Tongue (tissue), 2 donors: ENCODE results near the gene BCO2. TPM values are rescaled to one million over a fixed set of nuclear protein-coding genes. Genes with fewer than 3 reads are reported as not detected.

Experiments used
- DNase-seq: peaks from one replicate; pipeline ENCODE4 v3.0.0-alpha.2; 2015
- total RNA-seq: library from RNA; depleted of rRNA; stranded (reverse); fragments of >200 nt; gene quantifications from one replicate; pipeline ENCODE4 v1.2.3, GENCODE V29; 2014

BCO2 gene
- total RNA-seq, 1 donor from 2014 or later = 21.1 TPM

DNA sequence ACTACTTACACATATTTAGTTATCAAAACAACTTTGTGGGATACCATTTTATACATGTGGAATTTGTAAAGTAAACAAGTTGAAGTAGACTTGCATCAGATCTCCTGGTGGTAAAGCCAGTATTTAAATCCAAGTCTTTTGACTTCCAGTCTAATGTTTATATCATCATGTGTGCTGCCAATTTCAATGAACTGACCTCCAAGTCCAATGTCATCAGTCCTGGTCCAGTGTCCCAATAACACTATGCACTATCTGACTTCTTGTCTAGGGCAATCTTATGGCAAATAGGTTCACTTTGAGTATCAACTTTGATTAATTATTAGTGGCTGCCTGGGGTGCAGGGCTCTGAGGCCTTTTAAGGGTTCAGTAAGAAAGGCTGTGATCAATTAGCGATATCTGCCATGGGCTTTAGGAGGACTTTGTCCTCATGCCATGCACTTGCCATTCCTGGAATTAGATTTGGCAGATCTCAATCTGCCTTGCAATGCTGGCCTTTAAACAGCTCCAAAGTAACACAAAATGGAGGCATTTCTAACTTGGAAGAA lies 41.3 kb downstream of the BCO2 start:
- DNase-seq = no peak

DNA sequence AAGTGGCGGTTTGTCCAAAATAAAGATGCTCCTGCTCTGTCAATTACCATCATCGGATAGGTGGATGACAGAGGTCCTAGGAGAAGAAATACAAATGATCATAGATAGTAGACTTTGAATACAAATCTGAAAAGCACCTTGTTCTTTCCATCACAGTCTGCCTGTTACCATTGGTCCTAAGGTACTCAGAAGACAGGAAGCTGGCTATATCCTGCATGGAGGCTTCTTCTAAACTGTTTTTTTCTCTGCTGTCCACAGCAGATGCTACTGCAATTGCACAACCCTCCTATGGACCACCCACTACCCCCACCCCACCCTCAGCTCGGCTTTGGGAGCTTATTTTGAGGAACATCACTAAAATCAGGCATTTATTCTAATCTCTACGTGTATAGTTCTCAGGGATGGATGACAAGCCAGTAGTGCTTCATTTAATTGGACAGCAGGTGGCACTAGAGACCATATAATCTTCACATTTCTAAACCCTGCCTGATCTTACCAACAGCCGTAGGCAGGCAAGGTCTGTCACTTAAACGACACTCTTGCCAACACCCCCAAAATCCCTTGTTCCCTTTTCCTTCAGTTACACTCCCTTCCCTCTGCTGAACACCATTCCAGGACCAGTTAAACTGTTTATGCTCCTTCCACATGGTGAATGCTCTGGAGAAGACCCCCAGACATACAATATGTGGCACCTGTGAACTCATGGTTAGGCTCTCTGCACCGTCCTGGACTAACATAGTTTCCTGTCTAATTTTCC lies 44.3 kb downstream of the BCO2 start:
- DNase-seq = peak; percentile 91

DNA sequence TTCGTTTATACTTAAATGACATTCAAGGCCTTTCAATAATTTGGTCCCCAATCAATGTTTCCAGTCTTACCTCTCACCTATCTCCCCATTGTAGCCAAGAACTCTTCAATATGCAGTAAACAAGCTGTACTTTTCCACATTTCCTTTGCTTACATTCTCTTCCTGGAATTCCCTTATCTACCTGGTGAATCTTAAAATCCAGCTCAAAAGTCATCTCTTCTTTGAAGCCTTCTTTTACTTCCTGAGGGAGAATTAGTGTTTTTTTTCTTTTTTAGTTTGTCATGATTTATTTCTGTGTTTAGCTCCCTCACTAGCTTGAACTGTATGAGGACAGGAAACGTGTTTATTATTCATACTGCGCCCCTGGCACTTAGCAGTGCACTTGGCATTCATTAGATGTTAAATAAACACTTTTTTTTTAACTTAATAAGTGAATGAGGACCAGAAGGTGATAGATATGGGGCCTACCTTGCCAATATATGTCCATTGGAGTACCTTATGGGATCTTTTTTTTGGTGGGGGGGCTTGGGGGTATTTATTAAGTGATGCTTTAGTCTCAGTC lies 46.0 kb downstream of the BCO2 start:
- no peak for DNase-seq

DNA sequence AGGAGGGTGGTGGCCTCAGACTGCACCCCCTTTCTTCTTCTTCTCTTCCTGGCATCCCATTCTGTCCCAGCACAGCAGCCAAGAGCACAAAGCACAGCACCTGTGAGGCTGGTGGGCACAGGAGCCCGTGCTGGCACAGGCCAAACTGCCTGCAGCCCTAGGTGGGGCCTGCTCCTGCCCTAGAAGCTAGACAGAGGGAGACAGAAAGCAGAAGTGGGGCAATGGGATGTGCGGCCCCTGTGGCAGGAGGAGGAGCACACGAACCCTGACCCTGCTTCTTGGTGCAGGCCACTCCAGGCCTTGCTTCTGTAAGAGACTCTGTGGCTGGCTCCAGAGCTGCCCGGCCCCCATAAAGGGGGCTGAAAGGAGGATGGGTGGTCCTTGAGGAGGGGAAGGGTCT lies 47.0 kb downstream of the BCO2 start:
- DNase-seq = no peak

DNA sequence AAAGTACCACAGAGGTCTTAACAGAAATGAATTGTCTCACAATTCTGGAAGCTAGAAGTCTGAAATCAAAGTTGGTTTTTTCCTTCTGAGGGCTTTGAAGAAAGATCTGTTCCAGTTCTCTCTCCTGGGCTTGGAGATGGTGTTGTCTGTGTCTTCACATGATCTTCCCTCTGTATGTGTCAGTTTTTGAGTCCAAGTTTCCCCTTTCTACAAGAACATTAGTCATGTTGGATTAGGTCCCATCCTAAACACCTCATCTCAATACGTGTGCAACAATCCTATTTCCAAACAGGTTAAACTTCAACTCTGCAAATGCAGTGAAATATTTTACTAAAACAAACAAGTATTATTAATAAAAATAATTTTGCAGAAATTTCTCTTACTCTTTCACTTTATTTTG lies 47.8 kb downstream of the BCO2 start:
- DNase-seq = no peak

DNA sequence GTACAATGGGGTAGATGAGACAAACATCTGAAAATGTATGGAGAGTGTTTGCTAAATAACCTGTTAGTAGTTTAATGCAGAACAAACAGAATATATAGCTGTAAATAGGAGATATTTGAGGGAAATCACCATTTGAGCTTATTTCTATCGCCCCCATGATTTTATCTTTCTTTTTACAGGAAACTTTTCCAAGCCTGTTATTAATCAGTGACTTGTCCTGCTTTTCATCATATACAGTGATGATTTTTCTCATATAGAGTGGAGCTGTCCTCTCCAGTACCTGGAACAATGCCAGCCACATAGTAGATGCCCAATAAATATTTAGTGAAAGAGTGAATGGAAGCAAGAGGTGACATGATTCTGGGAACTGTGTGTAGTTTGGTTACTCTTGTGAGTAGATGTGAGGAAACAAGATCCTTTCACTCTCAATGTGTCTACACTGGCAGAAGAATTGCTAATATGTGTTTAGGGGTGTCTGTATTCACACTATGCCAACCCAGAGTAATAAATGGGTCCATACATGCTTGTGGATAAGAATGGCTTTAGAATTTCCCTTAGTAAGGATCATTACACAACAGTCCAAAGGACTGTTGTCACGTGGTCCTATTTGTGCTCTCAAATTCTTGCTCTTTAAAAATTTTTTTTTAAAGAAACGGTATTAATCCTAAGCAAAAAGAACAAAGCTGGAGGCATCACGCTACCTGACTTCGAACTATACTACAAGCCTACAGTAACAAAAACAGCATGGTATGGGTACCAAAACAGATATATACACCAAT lies 48.6 kb downstream of the BCO2 start:
- no peak for DNase-seq

DNA sequence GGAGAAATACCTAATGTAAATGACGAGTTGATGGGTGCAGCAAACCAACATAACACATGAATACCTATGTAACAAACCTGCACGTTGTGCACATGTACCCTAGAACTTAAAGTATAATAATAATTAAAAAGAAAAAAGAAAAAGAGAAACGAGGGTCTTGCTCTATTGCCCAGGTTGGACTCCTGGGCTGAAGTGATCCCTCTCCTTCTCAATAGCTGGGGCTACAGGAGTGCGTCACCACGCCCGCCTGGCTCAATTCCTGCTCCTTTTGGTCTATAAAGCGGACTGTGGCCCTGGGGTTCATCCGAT lies 50.4 kb downstream of the BCO2 start:
- DNase-seq = no peak

DNA sequence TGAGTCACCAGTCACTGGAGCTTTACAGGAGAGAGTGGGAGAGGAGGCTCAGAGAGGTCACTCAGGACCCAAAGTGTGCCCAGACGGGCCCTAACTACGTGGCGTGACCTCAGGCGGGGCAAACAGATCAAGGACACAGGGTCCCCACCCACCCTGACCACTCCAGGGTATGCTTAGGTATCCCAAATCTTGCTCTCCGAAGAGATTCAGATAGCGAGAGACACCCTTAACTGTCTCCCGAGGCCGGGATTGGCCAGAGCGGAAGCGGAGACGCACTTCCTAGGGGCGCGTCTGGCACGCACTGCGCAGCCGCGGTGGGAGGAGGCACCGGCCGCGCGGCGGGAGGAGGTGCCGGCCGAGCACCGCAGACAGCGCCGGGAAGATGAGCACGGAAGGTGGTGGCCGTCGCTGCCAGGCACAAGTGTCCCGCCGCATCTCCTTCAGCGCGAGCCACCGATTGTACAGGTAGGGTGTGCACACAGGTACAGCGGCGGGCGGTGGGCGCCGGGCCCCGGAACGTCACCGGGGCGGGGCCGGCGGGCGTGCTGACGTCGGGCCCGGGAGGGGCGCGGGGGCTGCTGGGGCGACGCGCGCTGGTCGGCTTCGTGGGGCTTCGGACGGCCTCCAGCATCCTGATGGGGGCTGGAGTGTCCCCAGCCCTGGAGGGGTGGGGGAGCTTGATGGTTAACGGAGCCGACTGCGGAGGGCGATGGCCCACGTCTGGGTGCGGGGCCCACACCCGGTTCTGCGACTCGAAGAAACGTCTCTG lies 50.9 kb downstream of the BCO2 start, which contains the start of gene PTS:
Gene PTS, plus strand, starts transcription at position 367 of the 769 bp plus-strand sequence. Its CDS starts 16 bp downstream, at position 383.
- DNase-seq = peak; percentile 96

DNA sequence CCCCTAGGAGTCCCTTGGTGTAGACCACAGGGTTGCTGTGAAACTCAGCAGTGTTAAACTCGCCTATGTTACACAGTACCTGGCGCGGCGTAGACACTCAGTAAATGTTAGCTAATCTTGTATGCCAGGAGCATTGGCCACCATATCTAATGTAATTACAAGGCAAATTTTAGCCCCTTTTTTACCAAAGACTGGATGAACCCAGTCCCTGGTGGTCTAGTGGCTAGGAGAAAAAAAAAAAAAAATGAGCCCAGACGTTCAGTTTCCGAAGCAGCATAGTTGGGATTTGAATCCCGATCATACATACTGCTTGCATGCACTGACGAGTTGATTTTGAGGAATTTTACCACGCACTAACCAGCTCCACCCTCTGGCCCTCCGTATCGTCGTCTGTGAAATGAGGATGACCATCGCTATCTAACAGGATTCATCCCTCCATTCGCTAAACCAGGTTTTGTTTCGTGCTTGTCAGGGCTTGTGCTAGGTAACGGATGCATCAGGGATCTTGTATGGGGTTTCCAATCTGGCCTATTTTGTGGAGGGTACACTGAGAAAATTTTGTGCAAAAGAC lies 51.6 kb downstream of the BCO2 start:
- DNase-seq = no peak

DNA sequence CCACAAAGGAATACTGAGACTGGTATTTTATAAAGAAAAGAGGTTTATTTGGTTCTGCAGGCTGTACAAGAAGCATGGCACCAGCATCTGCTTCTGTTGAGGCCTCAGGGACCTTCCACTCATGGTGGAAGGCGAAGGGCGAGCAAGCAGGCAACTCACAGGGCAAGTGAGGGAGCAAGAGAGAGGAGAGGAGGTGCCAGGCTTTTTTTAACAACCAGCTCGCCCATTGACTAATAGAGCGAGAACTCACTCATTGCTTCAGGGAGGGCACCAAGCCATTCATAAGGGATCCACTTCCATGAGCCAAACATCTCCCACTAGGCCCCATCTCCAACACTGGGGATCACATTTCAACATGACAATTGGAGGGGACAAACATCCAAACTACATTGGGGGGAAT lies 52.2 kb downstream of the BCO2 start:
- no peak for DNase-seq

DNA sequence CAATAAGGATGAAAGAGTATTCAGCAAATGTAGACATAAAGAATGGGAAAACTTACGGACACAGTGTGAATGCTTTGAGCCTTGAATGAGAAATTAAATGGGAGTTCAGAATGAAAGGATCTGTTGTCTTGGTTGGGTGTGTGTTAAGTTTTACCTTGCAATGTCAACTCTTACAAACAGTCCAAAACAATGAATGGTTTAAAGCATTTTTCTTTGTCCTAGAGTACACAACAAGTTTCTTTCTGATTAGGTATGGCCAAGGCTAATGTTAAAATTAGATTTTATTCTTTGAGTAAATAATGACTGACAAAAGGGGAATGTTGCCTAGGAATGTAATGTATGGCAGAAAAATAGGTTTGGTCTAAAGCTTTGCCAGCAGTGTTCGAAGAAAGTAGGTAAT lies 53.4 kb downstream of the BCO2 start:
- no peak for DNase-seq

DNA sequence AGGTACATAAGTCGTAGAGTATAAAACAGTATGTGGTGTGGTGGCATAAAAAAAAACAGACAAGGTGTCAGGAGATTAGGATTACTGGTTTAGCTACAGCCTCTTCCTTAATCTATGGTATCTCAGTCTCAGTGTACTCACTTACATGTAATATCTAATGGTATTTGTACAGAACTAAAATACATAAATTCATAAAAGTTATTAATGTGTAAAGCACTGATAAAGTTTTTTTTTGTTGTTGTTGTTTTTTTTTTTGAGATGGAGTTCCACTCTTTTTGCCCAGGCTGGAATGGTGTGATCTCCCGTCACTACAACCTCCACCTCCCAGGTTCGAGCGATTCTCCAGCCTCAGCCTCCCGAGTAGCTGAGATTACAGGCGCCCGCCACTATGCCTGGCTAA lies 53.8 kb downstream of the BCO2 start:
- no peak for DNase-seq

DNA sequence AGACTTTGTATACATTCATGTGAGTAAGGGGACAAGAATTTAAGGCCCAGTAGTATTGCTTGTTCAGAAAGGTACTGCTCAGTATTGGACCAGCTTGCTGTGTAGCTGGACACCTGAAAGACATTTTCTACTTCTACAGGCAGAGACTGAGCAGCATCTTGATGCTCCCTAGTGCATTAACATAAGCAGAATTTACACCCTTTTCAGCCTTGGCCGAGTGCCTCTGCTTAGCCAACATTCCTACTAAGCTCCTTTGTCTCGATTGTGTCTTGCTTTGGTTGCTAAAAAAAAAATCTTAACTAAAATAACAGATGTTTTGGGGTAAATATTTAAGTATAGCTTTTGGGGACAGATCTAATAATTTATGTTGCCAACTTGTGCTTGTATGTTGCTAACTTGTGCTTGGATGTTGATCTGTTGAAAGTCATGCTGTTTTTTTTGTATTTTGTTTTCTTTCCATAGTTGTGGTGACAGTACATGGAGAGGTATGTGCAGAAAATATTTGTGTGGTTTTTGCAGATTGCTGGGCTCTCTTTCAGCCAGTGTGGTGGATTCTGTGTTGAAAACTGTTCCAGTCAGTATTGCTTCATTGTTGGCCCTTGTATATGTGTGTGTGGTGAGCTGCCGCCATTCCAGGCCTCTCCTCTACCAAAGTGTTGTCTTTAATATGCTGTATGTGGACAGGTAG lies 54.6 kb downstream of the BCO2 start:
- no peak for DNase-seq

DNA sequence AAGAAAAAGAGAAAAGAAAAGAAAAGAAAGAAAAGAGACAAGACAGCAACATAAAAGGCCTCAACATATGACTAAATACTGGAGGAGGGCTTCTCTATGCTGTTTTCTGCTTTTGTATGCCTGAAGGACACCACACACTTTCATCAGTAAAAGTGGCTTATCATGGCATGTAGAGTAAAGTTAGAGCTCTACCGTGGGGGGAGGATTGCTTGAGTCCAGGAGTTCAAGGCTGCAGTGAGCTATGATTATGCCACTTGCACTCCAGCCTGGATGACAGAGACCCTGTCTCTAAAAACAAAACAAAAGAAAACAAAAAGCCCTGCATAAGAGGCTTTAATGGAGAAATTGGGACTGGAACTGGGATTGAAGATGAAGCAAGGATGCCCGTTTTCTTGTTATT lies 56.6 kb downstream of the BCO2 start:
- DNase-seq = no peak

DNA sequence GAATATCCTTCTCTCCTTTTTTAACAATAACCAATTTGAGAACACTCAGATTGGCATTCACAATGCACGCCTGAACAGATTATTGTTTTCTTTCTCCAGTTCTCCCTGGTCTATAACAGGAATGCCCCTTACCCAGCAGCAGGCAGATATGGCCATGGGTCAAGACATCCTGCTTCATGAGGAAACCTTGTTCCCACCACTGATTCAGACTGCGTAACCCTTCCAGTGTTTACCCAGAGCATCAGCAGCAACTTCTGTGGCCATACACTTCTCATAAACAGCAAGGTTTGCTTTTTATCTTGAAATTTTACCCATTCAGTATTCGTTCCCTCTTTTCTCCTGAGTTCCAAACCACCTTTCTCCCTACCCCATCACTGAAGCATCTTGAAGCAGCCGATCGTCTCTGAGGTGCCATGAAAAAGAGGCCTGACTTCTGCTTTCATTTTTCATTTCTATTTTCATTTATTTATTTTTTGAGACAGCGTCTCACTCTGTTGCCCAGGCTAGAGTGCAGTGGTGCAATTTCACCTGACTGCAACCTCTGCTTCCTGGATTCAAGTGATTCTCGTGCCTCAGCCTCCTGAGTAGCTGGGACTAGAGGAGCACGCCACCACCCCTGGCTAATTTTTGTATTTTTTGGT lies 60.6 kb downstream of the BCO2 start:
- no peak for DNase-seq

DNA sequence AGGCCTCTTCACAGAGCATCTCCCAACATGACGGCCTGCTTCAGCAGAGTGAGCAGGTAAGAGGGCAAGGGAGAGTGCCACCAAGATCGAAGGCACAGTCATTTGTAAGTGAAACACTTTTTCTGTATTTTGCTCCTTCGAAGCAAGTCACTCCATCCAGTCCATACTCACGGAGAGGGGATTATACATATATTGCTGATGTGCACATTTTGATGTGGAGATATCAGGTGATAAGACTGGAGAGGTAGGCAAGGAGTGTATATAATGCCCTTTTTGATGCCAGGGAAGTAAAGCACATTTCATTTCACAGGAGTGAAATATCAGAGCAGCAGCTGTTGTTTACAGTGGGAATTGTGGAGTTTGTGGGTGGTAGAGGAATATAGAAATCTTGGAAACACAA lies 62.1 kb downstream of the BCO2 start:
- no peak for DNase-seq

DNA sequence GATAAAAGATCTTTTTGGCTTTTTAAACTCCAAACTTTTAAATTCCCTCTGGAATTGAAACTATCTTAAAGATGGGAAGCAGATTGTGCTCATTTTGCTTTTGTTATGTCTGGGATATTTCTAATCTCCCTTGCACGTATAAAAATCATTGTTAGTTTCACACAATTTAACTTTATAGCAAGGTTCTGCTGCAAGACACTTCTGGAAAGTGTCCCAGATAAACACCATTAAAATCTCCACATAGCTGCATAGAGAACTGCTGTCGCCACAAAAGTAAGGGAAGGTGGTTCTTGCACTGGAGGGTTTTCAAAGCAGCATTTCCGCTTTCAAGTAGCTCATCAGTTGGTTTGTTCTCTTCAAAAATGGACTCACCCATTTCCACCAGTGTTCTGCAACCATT lies 62.7 kb downstream of the BCO2 start:
- no peak for DNase-seq

DNA sequence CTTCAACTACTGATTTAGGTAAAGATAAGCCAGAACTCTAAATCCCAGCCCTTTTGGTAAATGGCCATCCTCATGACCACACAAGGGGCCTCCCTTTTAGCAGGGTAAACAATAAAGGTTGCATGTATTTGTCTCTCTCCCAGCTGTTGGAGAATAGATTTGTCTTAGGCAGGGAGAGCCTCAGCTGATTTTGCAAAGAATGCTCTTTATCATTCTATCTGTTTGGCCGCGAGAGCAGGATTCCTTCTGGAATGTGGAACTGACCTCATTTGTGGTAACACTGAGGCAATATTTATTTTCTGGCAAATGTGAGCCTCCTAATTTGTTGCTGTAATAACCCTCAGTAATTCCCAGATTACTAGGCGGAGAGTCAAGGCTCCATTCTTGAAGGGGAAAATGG lies 66.2 kb downstream of the BCO2 start:
- DNase-seq = no peak

DNA sequence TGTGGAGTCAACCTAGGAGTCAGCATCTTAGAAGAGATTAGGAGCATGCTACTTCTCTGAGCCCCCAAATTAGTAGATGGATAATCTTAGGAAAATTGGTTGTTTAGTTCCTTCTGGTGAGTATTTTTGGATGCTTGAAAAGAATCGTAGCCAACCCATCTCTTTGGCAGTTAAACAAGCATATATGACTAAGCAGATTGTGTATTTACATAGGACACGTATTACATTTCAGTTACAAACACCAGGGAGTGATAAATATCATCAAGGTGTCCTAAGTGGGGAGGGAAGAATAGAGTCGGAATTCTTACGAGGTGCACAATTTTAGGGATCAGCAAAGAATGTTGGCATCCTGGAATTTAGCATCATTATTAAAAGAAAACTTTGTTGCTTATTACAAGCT lies 71.9 kb downstream of the BCO2 start:
- no peak for DNase-seq

DNA sequence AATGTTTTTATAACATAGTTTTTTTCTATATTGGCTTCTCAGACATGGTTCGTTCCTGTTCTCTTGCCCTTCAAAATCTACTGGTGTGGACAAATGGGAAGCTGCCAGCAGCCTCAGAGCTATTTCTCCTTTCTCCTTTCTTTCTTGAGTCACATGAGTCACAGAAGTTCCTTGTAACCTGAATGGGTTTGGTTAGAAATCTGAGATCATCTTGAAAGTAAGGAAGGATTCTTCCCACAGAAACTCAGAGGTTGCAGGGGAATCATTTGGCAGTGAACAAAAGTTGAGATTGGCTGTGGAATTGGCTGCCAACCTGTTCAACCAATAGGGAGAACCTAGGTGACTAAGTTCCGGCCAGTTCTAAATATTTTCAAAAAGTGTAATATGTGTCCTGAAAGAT lies 72.9 kb downstream of the BCO2 start:
- DNase-seq = no peak
